GM21515 (cell line): ENCODE data around the gene AKAP13.
"Not testable (repeated sequence)": the region's sequence is repeated elsewhere in the genome, so short reads cannot be mapped to it uniquely, and the experiment has no call there.

Experiments used
- ATAC-seq: cut with Tn5 transposase; IDR thresholded peaks from one replicate; pipeline ENCODE4 v1.9.1; 2021; ENCODE audit not compliant: unreplicated experiment

The AKAP13 gene

GRCh38 chr15:85652457-85652856 lies 272.1 kb downstream of the AKAP13 start:
- no peak for ATAC-seq

GRCh38 chr15:85657132-85657531 lies 276.7 kb downstream of the AKAP13 start:
- no peak for ATAC-seq

GRCh38 chr15:85658816-85659215 lies 278.4 kb downstream of the AKAP13 start:
- no peak for ATAC-seq

- no peak for ATAC-seq
These were observed 281.5 kb downstream of the AKAP13 start for GRCh38 chr15:85661859-85662258.

- ATAC-seq, result not testable (repeated sequence)
These were observed 285.3 kb downstream of the AKAP13 start for GRCh38 chr15:85665677-85666076.

GRCh38 chr15:85667491-85668424 lies 287.4 kb downstream of the AKAP13 start:
- peak; percentile 92 for ATAC-seq

- no peak for ATAC-seq
These were observed 290.8 kb downstream of the AKAP13 start for GRCh38 chr15:85671156-85671555.

- no peak for ATAC-seq
These were observed 292.1 kb downstream of the AKAP13 start for GRCh38 chr15:85672332-85673084.

- no peak for ATAC-seq
These were observed 292.9 kb downstream of the AKAP13 start for GRCh38 chr15:85673326-85673725.

GRCh38 chr15:85676342-85677098 lies 296.1 kb downstream of the AKAP13 start:
- no peak for ATAC-seq

GRCh38 chr15:85679231-85679630 lies 298.8 kb downstream of the AKAP13 start:
- ATAC-seq, result no peak

GRCh38 chr15:85681386-85681785 lies 301.0 kb downstream of the AKAP13 start:
- no peak for ATAC-seq

- no peak for ATAC-seq
These were observed 303.8 kb downstream of the AKAP13 start for GRCh38 chr15:85684174-85684710.

GRCh38 chr15:85685356-85685755 lies 305.0 kb downstream of the AKAP13 start:
- ATAC-seq, result no peak

GRCh38 chr15:85687329-85687728 lies 306.9 kb downstream of the AKAP13 start:
- ATAC-seq, result no peak

GRCh38 chr15:85688711-85689110 lies 308.3 kb downstream of the AKAP13 start:
- ATAC-seq, result no peak

GRCh38 chr15:85689729-85690128 lies 309.3 kb downstream of the AKAP13 start:
- ATAC-seq, result peak; percentile 48

GRCh38 chr15:85690561-85691231 lies 310.3 kb downstream of the AKAP13 start:
- peak; percentile 49 for ATAC-seq

GRCh38 chr15:85691350-85692240 lies 311.2 kb downstream of the AKAP13 start:
- ATAC-seq, result peak; percentile 39
